Heart left ventricle (tissue), 16 donors: ENCODE data around the gene CELA3A. TPM values are rescaled to one million over a fixed set of nuclear protein-coding genes. Genes with fewer than 3 reads are reported as not detected.
A peak's percentile ranks its signal among the peaks of the same experiment; 100 is the strongest.

ENCODE experiments used
- ATAC-seq, 4 donors: fragments of 200-7000 bp; cut with Tn5 transposase; one replicate each; pipeline ENCODE4 v1.9.1; 2020 to 2022; ENCODE audit warnings: moderate library complexity in 4 of 4, mild to moderate bottlenecking in 3 of 4, moderate number of reproducible peaks in 1 of 4
- DNase-seq, 5 donors: peaks; one replicate each; pipeline ENCODE4 v3.0.0-alpha.2; 2020
- H3K27ac ChIP-seq, 12 donors: fragments of 200-600 bp; sonication (generic) in 4 of 12; one replicate each; pipeline versions ENCODE4 v1.5.0 to v1.8.0; 2016 to 2022; ENCODE audit warnings: mild to moderate bottlenecking in 2 of 12
- H3K27me3 ChIP-seq, 9 donors: fragments of 200-600 bp; sonication (generic) in 2 of 9; one replicate each; pipeline versions ENCODE4 v1.5.1 to v1.8.0; 2016 to 2022; ENCODE audit warnings: mild to moderate bottlenecking in 3 of 9
- H3K36me3 ChIP-seq, 9 donors: fragments of 200-600 bp; sonication (generic) in 2 of 9; one replicate each; pipeline versions ENCODE4 v1.5.0 to v1.8.0; 2018 to 2022; ENCODE audit warnings: mild to moderate bottlenecking in 2 of 9
- H3K4me1 ChIP-seq, 12 donors: fragments of 200-600 bp; sonication (generic) in 4 of 12; one replicate each; pipeline versions ENCODE4 v1.5.0 to v1.8.0; 2016 to 2022; ENCODE audit warnings: mild to moderate bottlenecking in 3 of 12
- H3K4me3 ChIP-seq, 12 donors: fragments of 200-600 bp; sonication (generic) in 4 of 12; one replicate each; pipeline versions ENCODE4 v1.5.0 to v1.8.0; 2017 to 2022; ENCODE audit warnings: mild to moderate bottlenecking in 9 of 12, moderate library complexity in 4 of 12
- H3K9me3 ChIP-seq, 12 donors: fragments of 200-600 bp; sonication (generic) in 4 of 12; one replicate each; pipeline versions ENCODE4 v1.5.0 to v1.8.0; 2016 to 2022; ENCODE audit warnings: mild to moderate bottlenecking in 1 of 12
- CTCF ChIP-seq, 12 donors: fragments of 200-600 bp; sonication (generic) in 4 of 12; IDR thresholded peaks; one replicate each; pipeline versions ENCODE4 v1.5.0 to v1.8.0; 2018 to 2022; ENCODE audit warnings: antibody characterized with exemption in 12 of 12, mild to moderate bottlenecking in 5 of 12
- POLR2A ChIP-seq, 2 donors: fragments of 450-650 bp; IDR thresholded peaks; one replicate each; pipeline ENCODE4 v1.6.1; 2017; ENCODE audit warnings: antibody characterized with exemption in 2 of 2, mild to moderate bottlenecking in 2 of 2, moderate library complexity in 2 of 2
- WGBS, 4 donors: extraction: QIAGEN DNeasy Blood & Tissue Kit in 2 of 4; methylation state at CpG; one replicate each; pipeline versions ENCODE4 v1.1.5 to v1.1.7; 2013 to 2018; 5-methylcytosine and 5-hydroxymethylcytosine counted together
- intact Hi-C, 10 donors: fragments of 100-400 bp; cut with DNase I; formaldehyde crosslinking; loops; one replicate each; pipeline versions ENCODE4 v1.11.1 to v1.14.2; 2022
- long read RNA-seq, 3 donors: library from polyadenylated mRNA; unstranded; transcript quantifications; one replicate each; pipeline ENCODE4 v2.0.0, GENCODE V29; 2020 to 2021
- polyA plus RNA-seq, 2 donors: library from polyadenylated mRNA; stranded (reverse); fragments of 200-250 nt; gene quantifications; one replicate each; pipeline ENCODE4 v1.2.3, GENCODE V29; 2013
- total RNA-seq, 9 donors: library from RNA; depleted of rRNA in 2 of 9; stranded (reverse); fragments of >200 nt in 2 of 9; fragmentation: NEBNext Ultra II Directional in 3 of 9; extraction: Animal tissue kit (Norgen Biotek cat#: 25700) in 3 of 9; gene quantifications; one replicate each; pipeline versions ENCODE4 v1.1.0 to v1.2.4, GENCODE V29; 2016 to 2023
- donor health status: ischemic (EF 13 %, LVEDD 7.1; RV severe dilation, severe dysfunction).
- donor health status: healthy with polysubstance abuse.
- donor health status: DM: no; HTN: yes; CAD: no.
- donor health status: DM: no; HTN: no; CAD: no.
- donor health status: ischemic (EF 25% LVEDD 6.9; RV normal size, moderate dysfunction).
- donor health status: ischemic (EF 25% LVEDD 5.7; RV mildly dilated, moderate dysfunction).
- donor health status: healthy.
- donor health status: DM: yes; HTN: yes; CAD: no.
- donor health status: ischemic (EF 35%, LVEDD 5.7; RV mildly dilated, moderate dysfunction).
- donor health status: nonischemic (EF 11% LVEDD 7.7; RV severe dilation, severe dysfunction).
- donor health status: DM: yes; HTN: yes; CAD: no.
- donor health status: PGD.
- donor health status: ischemic (EF 29% LVEDD 5.4; RV normal size, mild dysfunction).
- donor health status: nonischemic (EF 23%, LVEDD 6.1; RV moderate dilation, normal function).

CELA3A gene
- total RNA-seq = 1 to 10 TPM in 4 of 9 donors, not detected in 5; 2.9 to 4.8 (median 3.1) TPM
- polyA plus RNA-seq = under 1 TPM in 1 of 2 donors, not detected in 1; 0.68 TPM
- long read RNA-seq, donor 1 = 0 reads
- long read RNA-seq, donor 2 = 0 reads
- long read RNA-seq, donor 3 = 0 reads

DNA sequence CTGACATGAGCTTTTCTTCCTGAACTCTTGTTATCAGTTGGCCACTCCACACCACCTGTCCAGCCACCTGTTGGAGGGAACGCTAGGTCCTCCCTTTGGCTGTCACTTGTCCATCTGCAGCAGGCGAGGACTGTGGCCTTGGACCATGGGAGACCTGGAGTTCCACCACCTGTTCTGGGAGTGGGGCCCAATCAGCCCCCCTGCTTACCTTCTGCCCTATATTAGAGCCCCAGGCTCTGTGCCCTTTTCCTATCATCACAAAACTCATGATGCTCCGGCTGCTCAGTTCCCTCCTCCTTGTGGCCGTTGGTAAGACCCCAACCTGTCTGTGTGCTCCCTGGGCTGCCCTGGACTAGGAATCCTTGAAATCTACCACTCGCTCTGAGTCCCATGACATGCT is at the start of gene CELA3A:
Gene CELA3A, plus strand, starts transcription at position 249 of the 400 bp plus-strand sequence. Its CDS starts 18 bp downstream, at position 267.
- ATAC-seq = no peak
- Histone ChIP-seq H3K4me3 (no peak within 1 kb of the TSS), H3K27ac (no peak within 1 kb of the TSS), H3K36me3 (no peaks in the 10 kb centered on the region), H3K27me3 (no peaks in the 10 kb centered on the region), H3K4me1 (no peaks in the 10 kb centered on the region), H3K9me3 (no peaks in the 10 kb centered on the region)
- no peak for TF ChIP-seq CTCF (IDR thresholded peaks at IDR 0.05)
- no peak for TF ChIP-seq POLR2A (IDR thresholded peaks at IDR 0.05)
- intact Hi-C loops = no loop called here
- peak in 1 of 5 donors; percentile 20 for DNase-seq
- WGBS, 4 donors = 57 to 85% (median 76%) methylated on average over 5 of the region's 5 CpGs

GRCh38 chr1:21952786-21953520 is 48.5 kb upstream of the CELA3A start:
- Histone ChIP-seq H3K9me3 (no peaks in the 10 kb centered on the region), H3K27ac (peak overlapping the region in 3 of 12 donors; percentile 8 to 11 (median 11)), H3K4me1 (peaks cover 6 to 42% (median 28%) of the 10 kb centered on the region in 12 donors), H3K4me3 (no peak overlapping the region), H3K36me3 (no peaks in the 10 kb centered on the region), H3K27me3 (no peaks in the 10 kb centered on the region)
- DNase-seq (peak in 1 of 5 donors; percentile 41), ATAC-seq (no peak)
- 66 to 78% (median 76%) methylated on average over 6 of the region's 6 CpGs for WGBS, 4 donors
- intact Hi-C loops = no loop called here
- TF ChIP-seq CTCF (IDR thresholded peaks at IDR 0.05) = peak in 1 of 12 donors; percentile 17
- no peak for TF ChIP-seq POLR2A (IDR thresholded peaks at IDR 0.05)

DNA sequence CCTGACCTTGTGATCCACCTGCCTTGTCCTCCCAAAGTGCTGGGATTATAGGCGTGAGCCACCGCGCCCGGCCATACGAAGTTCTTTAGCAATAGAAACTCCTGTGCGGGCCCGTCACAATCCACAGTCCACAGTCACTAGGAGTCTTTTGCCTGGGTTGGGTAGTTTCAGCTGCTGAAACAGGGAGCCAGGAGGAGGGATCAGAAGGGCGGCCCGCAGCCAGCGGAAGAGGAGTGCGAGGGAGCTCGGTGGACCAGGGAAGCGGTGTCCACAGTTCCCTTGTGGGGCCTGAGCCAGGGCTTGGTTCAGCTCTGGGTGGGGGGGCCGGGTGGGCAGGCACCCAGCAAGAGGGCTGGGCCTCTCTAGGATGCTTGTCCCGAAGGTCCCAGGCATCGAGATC is 46.4 kb upstream of the CELA3A start:
- Histone ChIP-seq H3K4me3 (no peak overlapping the region), H3K27ac (peak overlapping the region; percentile 63 to 84 (median 78)), H3K27me3 (no peaks in the 10 kb centered on the region), H3K4me1 (peaks cover 6 to 48% (median 28%) of the 10 kb centered on the region in 12 donors), H3K36me3 (no peaks in the 10 kb centered on the region), H3K9me3 (no peaks in the 10 kb centered on the region)
- TF ChIP-seq POLR2A (IDR thresholded peaks at IDR 0.05) = no peak
- no peak for TF ChIP-seq CTCF (IDR thresholded peaks at IDR 0.05)
- WGBS, 4 donors = 45 to 69% (median 62%) methylated on average over 14 to 16 of the region's 16 CpGs
- DNase-seq (peak; percentile 64 to 82 (median 73)), ATAC-seq (peak; percentile 25 to 68 (median 56))
- intact Hi-C loops = loop anchor here in 2 of 10 donors (5.0 kb wide), 1 partner anchor 58 kb away; no protein-coding TSS in a partner anchor
